Osteoblast (primary cell): ENCODE data around the gene PLPP4. TPM values are rescaled to one million over a fixed set of nuclear protein-coding genes. Genes with fewer than 3 reads are reported as not detected.

ENCODE experiments used
- DNase-seq: peaks from one replicate; pipeline ENCODE4 v3.0.0; 2011; ENCODE audit warnings: low spot score, mixed read lengths; ENCODE audit not compliant: insufficient read length; ENCODE audit errors: missing footprints
- H2AFZ ChIP-seq: 2 replicates; pipeline ENCODE4 v1.6.0; 2011; ENCODE audit warnings: mild to moderate bottlenecking, low read length
- H3K27ac ChIP-seq: 2 replicates; pipeline ENCODE4 v1.5.1; 2011; ENCODE audit warnings: mild to moderate bottlenecking, low read depth, low read length, moderate library complexity
- H3K27me3 ChIP-seq: 2 replicates; pipeline ENCODE4 v1.6.0; 2012; ENCODE audit warnings: mild to moderate bottlenecking, control low read depth, inconsistent platforms, low read length, moderate library complexity; ENCODE audit not compliant: insufficient read depth
- H3K36me3 ChIP-seq: 2 replicates; pipeline ENCODE4 v1.5.1; 2011; ENCODE audit warnings: mild to moderate bottlenecking, low read length, control low read depth, moderate library complexity; ENCODE audit not compliant: insufficient read depth
- H3K4me1 ChIP-seq: 2 replicates; pipeline ENCODE4 v1.5.1; 2011; ENCODE audit warnings: mild to moderate bottlenecking, low read length, control low read depth, moderate library complexity; ENCODE audit not compliant: insufficient read depth
- H3K4me2 ChIP-seq: 2 replicates; pipeline ENCODE4 v1.6.0; 2011; ENCODE audit warnings: mild to moderate bottlenecking, low read length; ENCODE audit not compliant: insufficient read depth
- H3K4me3 ChIP-seq: fragments of 200-600 bp; sonication (generic); 3 replicates; pipeline ENCODE4 v1.5.1; 2012; ENCODE audit warnings: mild to moderate bottlenecking, low read length, inconsistent platforms; ENCODE audit not compliant: insufficient read depth
- H3K79me2 ChIP-seq: 2 replicates; pipeline ENCODE4 v1.6.0; 2012; ENCODE audit warnings: mild to moderate bottlenecking, low read length, control low read depth, inconsistent platforms; ENCODE audit not compliant: insufficient read depth
- H3K9me3 ChIP-seq: 2 replicates; pipeline ENCODE4 v1.5.1; 2011; ENCODE audit warnings: low read depth, low read length, control low read depth
- H4K20me1 ChIP-seq: 2 replicates; pipeline ENCODE4 v1.6.0; 2012; ENCODE audit warnings: mild to moderate bottlenecking, low read length, control low read depth; ENCODE audit not compliant: insufficient read depth
- CTCF ChIP-seq: IDR thresholded peaks from 2 replicates; pipeline ENCODE4 v1.5.1; 2011; ENCODE audit warnings: mild to moderate bottlenecking, low read depth, low read length, moderate library complexity; ENCODE audit errors: extremely low read depth
- total RNA-seq: library from RNA; depleted of rRNA; stranded (reverse); fragments of >200 nt; gene quantifications from 2 replicates; pipeline ENCODE4 v1.2.3, GENCODE V29; 2012

PLPP4 gene
- total RNA-seq, 1 donor = 8.0 TPM

DNA sequence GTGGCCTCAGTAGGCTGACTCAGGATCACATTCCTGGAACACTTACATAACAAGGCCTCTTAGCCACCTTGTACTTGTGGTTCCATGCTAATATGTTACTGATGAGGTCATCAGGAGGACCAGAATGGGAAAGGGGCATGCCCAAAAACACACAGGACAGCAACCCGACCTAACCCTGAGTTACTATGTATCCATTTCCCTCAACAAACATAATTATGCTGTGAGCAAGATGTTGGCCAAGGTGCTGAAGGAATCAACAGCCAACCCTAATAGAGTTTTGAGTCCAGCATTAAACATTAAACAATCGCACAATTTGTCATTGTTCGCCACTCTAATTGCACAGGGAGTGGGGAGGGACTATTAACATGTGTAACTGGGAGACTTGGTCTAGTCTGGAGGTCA is 129.4 kb downstream of the PLPP4 start:
- Histone ChIP-seq H3K9me3 (no peaks in the 10 kb centered on the region), H3K4me1 (no peaks in the 10 kb centered on the region), H3K4me3 (no peak overlapping the region), H3K4me2 (no peak overlapping the region), H3K79me2 (no peaks in the 10 kb centered on the region), H4K20me1 (no peaks in the 10 kb centered on the region), H3K36me3 (no peaks in the 10 kb centered on the region), H3K27ac (no peak overlapping the region), H3K27me3 (no peaks in the 10 kb centered on the region), H2AFZ (no peak overlapping the region)
- DNase-seq = no peak
- no peak for TF ChIP-seq CTCF

DNA sequence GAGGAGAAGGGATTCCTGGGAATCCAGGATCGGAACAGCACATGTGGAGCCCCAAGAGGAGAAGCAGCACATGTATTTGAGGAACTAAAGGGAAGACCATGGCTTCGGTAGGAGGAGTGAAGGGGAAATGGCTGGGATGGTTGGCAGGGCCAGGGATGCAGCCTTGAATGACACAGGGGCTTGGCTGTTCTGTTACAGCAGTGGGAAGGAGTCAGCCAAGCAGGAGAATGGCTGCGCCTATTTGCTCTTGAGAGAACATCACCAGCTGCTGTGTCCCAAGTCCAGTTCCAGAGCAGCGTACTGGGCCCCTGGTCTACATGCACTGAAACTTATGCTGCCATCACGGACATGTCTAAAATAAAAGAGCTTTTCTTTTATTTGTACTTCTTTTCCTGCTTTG is 130.0 kb downstream of the PLPP4 start:
- Histone ChIP-seq H3K4me2 (no peak overlapping the region), H3K9me3 (no peaks in the 10 kb centered on the region), H3K4me3 (no peak overlapping the region), H3K36me3 (no peaks in the 10 kb centered on the region), H3K79me2 (no peaks in the 10 kb centered on the region), H3K4me1 (no peaks in the 10 kb centered on the region), H3K27ac (no peak overlapping the region), H3K27me3 (no peaks in the 10 kb centered on the region), H2AFZ (no peak overlapping the region), H4K20me1 (no peaks in the 10 kb centered on the region)
- no peak for DNase-seq
- no peak for TF ChIP-seq CTCF

GRCh38 chr10:120588311-120588710 is 131.3 kb downstream of the PLPP4 start:
- Histone ChIP-seq H4K20me1 (no peaks in the 10 kb centered on the region), H2AFZ (no peak overlapping the region), H3K4me1 (no peaks in the 10 kb centered on the region), H3K36me3 (no peaks in the 10 kb centered on the region), H3K9me3 (no peaks in the 10 kb centered on the region), H3K4me2 (no peak overlapping the region), H3K79me2 (no peaks in the 10 kb centered on the region), H3K27ac (no peak overlapping the region), H3K4me3 (no peak overlapping the region), H3K27me3 (no peaks in the 10 kb centered on the region)
- DNase-seq = no peak
- TF ChIP-seq CTCF = no peak

GRCh38 chr10:120593693-120594092 is 136.7 kb downstream of the PLPP4 start:
- peak; percentile 34 for DNase-seq
- Histone ChIP-seq H3K79me2 (no peaks in the 10 kb centered on the region), H2AFZ (no peak overlapping the region), H3K4me2 (no peak overlapping the region), H3K36me3 (no peaks in the 10 kb centered on the region), H3K27me3 (no peaks in the 10 kb centered on the region), H3K4me1 (no peaks in the 10 kb centered on the region), H3K9me3 (no peaks in the 10 kb centered on the region), H4K20me1 (no peaks in the 10 kb centered on the region), H3K4me3 (no peak overlapping the region), H3K27ac (no peak overlapping the region)
- no peak for TF ChIP-seq CTCF
